ENCODE measurements around the gene ADAMTS5.

The ADAMTS5 gene

GRCh38 chr21:26918323-26919079 lies 48.4 kb downstream of the ADAMTS5 start:
- Histone ChIP-seq H3K4me1 (ENCODE audit: insufficient read depth, low read length, severe bottlenecking) (no peaks in the 10 kb centered on the region), H3F3A (ENCODE audit: insufficient read depth, low read length) (no peaks in the 10 kb centered on the region), H3K79me2 (ENCODE audit: insufficient read depth, low read length) (no peaks in the 10 kb centered on the region), H3K27me3 (ENCODE audit: insufficient read depth, low read length) (no peaks in the 10 kb centered on the region), H3K36me3 (ENCODE audit: insufficient read depth, low read length) (no peaks in the 10 kb centered on the region), H3K27ac (ENCODE audit: low read depth, low read length, poor library complexity, severe bottlenecking) (no peak overlapping the region), H3K9me2 (ENCODE audit: low read depth, low read length) (no peaks in the 10 kb centered on the region), H3K9me3 (ENCODE audit: low read length) (no peaks in the 10 kb centered on the region), H4K20me1 (ENCODE audit: insufficient read depth, low read length) (no peaks in the 10 kb centered on the region), H3K4me3 (ENCODE audit: low read depth, low read length, poor library complexity, severe bottlenecking) (no peak overlapping the region), H3K4me2 (ENCODE audit: low read length) (no peak overlapping the region), H2AFZ (ENCODE audit: low read length) (no peak overlapping the region), H3K9ac (ENCODE audit: low read length) (no peak overlapping the region)
- TF ChIP-seq CTCF (IDR thresholded peaks at IDR 0.05; ENCODE audit: low read length) (no peak), EZH2 (IDR thresholded peaks at IDR 0.05; ENCODE audit: borderline replicate concordance, low read length) (no peak)

DNA sequence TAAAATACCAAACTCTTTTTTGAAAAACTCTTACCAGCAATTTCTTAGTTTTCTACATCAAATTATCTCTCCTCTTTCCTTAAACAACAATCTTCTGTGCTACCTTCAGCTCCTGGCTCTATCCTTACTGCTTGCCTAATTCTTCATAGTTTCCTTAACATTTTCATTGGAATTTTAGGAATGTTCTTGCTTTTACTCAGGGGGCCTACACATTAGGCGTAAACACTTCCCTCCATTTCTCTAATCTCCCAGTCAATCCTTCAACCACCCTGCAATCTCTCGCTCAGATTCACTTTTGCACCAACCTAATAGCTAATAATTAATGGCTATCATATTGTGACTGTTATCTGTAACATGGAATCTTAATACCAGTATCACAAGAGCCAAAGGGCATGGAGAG lies 50.1 kb downstream of the ADAMTS5 start:
- Histone ChIP-seq H3K27ac (ENCODE audit: low read depth, low read length, poor library complexity, severe bottlenecking) (no peak overlapping the region), H3K4me2 (ENCODE audit: low read length) (no peak overlapping the region), H3K36me3 (ENCODE audit: insufficient read depth, low read length) (no peaks in the 10 kb centered on the region), H3K27me3 (ENCODE audit: insufficient read depth, low read length) (no peaks in the 10 kb centered on the region), H4K20me1 (ENCODE audit: insufficient read depth, low read length) (no peaks in the 10 kb centered on the region), H3F3A (ENCODE audit: insufficient read depth, low read length) (no peaks in the 10 kb centered on the region), H3K4me1 (ENCODE audit: insufficient read depth, low read length, severe bottlenecking) (no peaks in the 10 kb centered on the region), H3K4me3 (ENCODE audit: low read depth, low read length, poor library complexity, severe bottlenecking) (no peak overlapping the region), H3K9ac (ENCODE audit: low read length) (no peak overlapping the region), H3K9me3 (ENCODE audit: low read length) (no peaks in the 10 kb centered on the region), H3K79me2 (ENCODE audit: insufficient read depth, low read length) (no peaks in the 10 kb centered on the region), H2AFZ (ENCODE audit: low read length) (no peak overlapping the region), H3K9me2 (ENCODE audit: low read depth, low read length) (no peaks in the 10 kb centered on the region)
- TF ChIP-seq EZH2 (IDR thresholded peaks at IDR 0.05; ENCODE audit: borderline replicate concordance, low read length) (no peak), CTCF (IDR thresholded peaks at IDR 0.05; ENCODE audit: low read length) (no peak)

GRCh38 chr21:26914557-26914956 lies 52.3 kb downstream of the ADAMTS5 start:
- Histone ChIP-seq H3K9ac (ENCODE audit: low read length) (no peak overlapping the region), H3K27me3 (ENCODE audit: insufficient read depth, low read length) (no peaks in the 10 kb centered on the region), H3K4me1 (ENCODE audit: insufficient read depth, low read length, severe bottlenecking) (no peaks in the 10 kb centered on the region), H3K4me2 (ENCODE audit: low read length) (no peak overlapping the region), H3K36me3 (ENCODE audit: insufficient read depth, low read length) (no peaks in the 10 kb centered on the region), H3K9me3 (ENCODE audit: low read length) (no peaks in the 10 kb centered on the region), H3K4me3 (ENCODE audit: low read depth, low read length, poor library complexity, severe bottlenecking) (no peak overlapping the region), H2AFZ (ENCODE audit: low read length) (no peak overlapping the region), H3K9me2 (ENCODE audit: low read depth, low read length) (no peaks in the 10 kb centered on the region), H4K20me1 (ENCODE audit: insufficient read depth, low read length) (no peaks in the 10 kb centered on the region), H3F3A (ENCODE audit: insufficient read depth, low read length) (no peaks in the 10 kb centered on the region), H3K79me2 (ENCODE audit: insufficient read depth, low read length) (no peaks in the 10 kb centered on the region), H3K27ac (ENCODE audit: low read depth, low read length, poor library complexity, severe bottlenecking) (no peak overlapping the region)
- TF ChIP-seq CTCF (IDR thresholded peaks at IDR 0.05; ENCODE audit: low read length) (no peak), EZH2 (IDR thresholded peaks at IDR 0.05; ENCODE audit: borderline replicate concordance, low read length) (no peak)

Measured in OCI-LY1 (cell line).